Activated naive CD4-positive, alpha-beta T cell treated with anti-CD3 and anti-CD28 coated beads, Interleukin-2, amount 50 U/mL, for 24 hours (primary cell): ENCODE results near the gene CHGA.

ENCODE experiments used
- H3K27ac Mint-ChIP-seq: one replicate; pipeline ENCODE4 v1.8.0; 2021; ENCODE audit warnings: mild to moderate bottlenecking, mixed read lengths
- H3K27me3 Mint-ChIP-seq: one replicate; pipeline ENCODE4 v1.8.0; 2021; ENCODE audit warnings: mixed read lengths
- H3K36me3 Mint-ChIP-seq: one replicate; pipeline ENCODE4 v1.8.0; 2021; ENCODE audit warnings: mixed read lengths
- H3K4me1 Mint-ChIP-seq: one replicate; pipeline ENCODE4 v1.8.0; 2021; ENCODE audit warnings: mixed read lengths
- H3K4me3 Mint-ChIP-seq: one replicate; pipeline ENCODE4 v1.8.0; 2021; ENCODE audit warnings: mild to moderate bottlenecking, mixed read lengths
- H3K9me3 Mint-ChIP-seq: one replicate; pipeline ENCODE4 v1.8.0; 2021; ENCODE audit warnings: mixed read lengths

Gene CHGA

GRCh38 chr14:92922155-92922735 is 705 bp upstream of the CHGA start:
- Mint-ChIP-seq H3K27me3 (peaks cover 16% of the 10 kb centered on the region), H3K9me3 (no peaks in the 10 kb centered on the region), H3K4me3 (no peak overlapping the region), H3K4me1 (peaks cover 4% of the 10 kb centered on the region), H3K36me3 (peaks cover 3% of the 10 kb centered on the region), H3K27ac (no peak overlapping the region)

GRCh38 chr14:92923744-92924103 is 774 bp downstream of the CHGA start:
- no peaks in the 10 kb centered on the region for H3K9me3 Mint-ChIP-seq
- H3K4me3 Mint-ChIP-seq: no peak overlapping the region
- H3K36me3 Mint-ChIP-seq: peaks cover 3% of the 10 kb centered on the region
- H3K4me1 Mint-ChIP-seq: peaks cover 4% of the 10 kb centered on the region
- H3K27me3 Mint-ChIP-seq: peaks cover 16% of the 10 kb centered on the region
- no peak overlapping the region for H3K27ac Mint-ChIP-seq

GRCh38 chr14:92924247-92924646 is 1.3 kb downstream of the CHGA start:
- no peak overlapping the region for H3K4me3 Mint-ChIP-seq
- H3K4me1 Mint-ChIP-seq: peaks cover 4% of the 10 kb centered on the region
- H3K27me3 Mint-ChIP-seq: peaks cover 16% of the 10 kb centered on the region
- H3K36me3 Mint-ChIP-seq: peaks cover 3% of the 10 kb centered on the region
- no peaks in the 10 kb centered on the region for H3K9me3 Mint-ChIP-seq
- no peak overlapping the region for H3K27ac Mint-ChIP-seq

- Mint-ChIP-seq H3K4me3 (no peak overlapping the region), H3K9me3 (no peaks in the 10 kb centered on the region), H3K27me3 (peaks cover 16% of the 10 kb centered on the region), H3K4me1 (peaks cover 4% of the 10 kb centered on the region), H3K27ac (no peak overlapping the region), H3K36me3 (peaks cover 3% of the 10 kb centered on the region)
Measured at GRCh38 chr14:92925446-92925845, 2.5 kb downstream of the CHGA start.

- H3K4me3 Mint-ChIP-seq: no peak overlapping the region
- H3K9me3 Mint-ChIP-seq: no peaks in the 10 kb centered on the region
- H3K27ac Mint-ChIP-seq: no peak overlapping the region
- peaks cover 3% of the 10 kb centered on the region for H3K36me3 Mint-ChIP-seq
- peaks cover 16% of the 10 kb centered on the region for H3K27me3 Mint-ChIP-seq
- peaks cover 4% of the 10 kb centered on the region for H3K4me1 Mint-ChIP-seq
Measured at GRCh38 chr14:92926180-92926845, 3.4 kb downstream of the CHGA start.

GRCh38 chr14:92926931-92927330 is 4.0 kb downstream of the CHGA start:
- peaks cover 13% of the 10 kb centered on the region for H3K27me3 Mint-ChIP-seq
- peaks cover 4% of the 10 kb centered on the region for H3K4me1 Mint-ChIP-seq

GRCh38 chr14:92927349-92928257 is 4.7 kb downstream of the CHGA start:
- Mint-ChIP-seq H3K4me1 (peaks cover under 1% of the 10 kb centered on the region), H3K9me3 (no peaks in the 10 kb centered on the region), H3K27me3 (peaks cover 9% of the 10 kb centered on the region), H3K36me3 (peaks cover under 1% of the 10 kb centered on the region), H3K4me3 (no peak overlapping the region), H3K27ac (no peak overlapping the region)

More at GRCh38 chr14:92926931-92927330, 4.0 kb downstream of the CHGA start:
- Mint-ChIP-seq H3K4me3 (no peak overlapping the region), H3K9me3 (no peaks in the 10 kb centered on the region), H3K36me3 (peaks cover 3% of the 10 kb centered on the region), H3K27ac (no peak overlapping the region)

- H3K36me3 Mint-ChIP-seq: no peaks in the 10 kb centered on the region
Measured at GRCh38 chr14:92928258-92928629, 5.3 kb downstream of the CHGA start.

GRCh38 chr14:92928961-92929688 is 6.2 kb downstream of the CHGA start:
- H3K4me3 Mint-ChIP-seq: no peak overlapping the region
- no peaks in the 10 kb centered on the region for H3K36me3 Mint-ChIP-seq
- no peaks in the 10 kb centered on the region for H3K9me3 Mint-ChIP-seq
- no peaks in the 10 kb centered on the region for H3K4me1 Mint-ChIP-seq
- H3K27ac Mint-ChIP-seq: no peak overlapping the region
- H3K27me3 Mint-ChIP-seq: peaks cover 8% of the 10 kb centered on the region

More at GRCh38 chr14:92928258-92928629, 5.3 kb downstream of the CHGA start:
- Mint-ChIP-seq H3K9me3 (no peaks in the 10 kb centered on the region), H3K27me3 (peaks cover 8% of the 10 kb centered on the region), H3K4me3 (no peak overlapping the region), H3K27ac (no peak overlapping the region), H3K4me1 (no peaks in the 10 kb centered on the region)

- Mint-ChIP-seq H3K4me3 (no peak overlapping the region), H3K9me3 (no peaks in the 10 kb centered on the region), H3K27ac (no peak overlapping the region), H3K27me3 (peaks cover 5% of the 10 kb centered on the region), H3K4me1 (no peaks in the 10 kb centered on the region), H3K36me3 (no peaks in the 10 kb centered on the region)
Measured at GRCh38 chr14:92929689-92930608, 7.0 kb downstream of the CHGA start.

- no peak overlapping the region for H3K27ac Mint-ChIP-seq
Measured at GRCh38 chr14:92930737-92931602, 8.0 kb downstream of the CHGA start.

GRCh38 chr14:92931681-92932447 is 8.9 kb downstream of the CHGA start:
- Mint-ChIP-seq H3K4me3 (no peak overlapping the region), H3K4me1 (no peaks in the 10 kb centered on the region), H3K36me3 (no peaks in the 10 kb centered on the region), H3K27me3 (no peaks in the 10 kb centered on the region), H3K9me3 (no peaks in the 10 kb centered on the region), H3K27ac (no peak overlapping the region)

More at GRCh38 chr14:92930737-92931602, 8.0 kb downstream of the CHGA start:
- Mint-ChIP-seq H3K4me1 (no peaks in the 10 kb centered on the region), H3K9me3 (no peaks in the 10 kb centered on the region), H3K4me3 (no peak overlapping the region), H3K27me3 (no peaks in the 10 kb centered on the region), H3K36me3 (no peaks in the 10 kb centered on the region)
